GM19023 (cell line): Measurements from ENCODE around the gene KCNE3.

Source experiments
- ATAC-seq: cut with Tn5 transposase; IDR thresholded peaks from one replicate; pipeline ENCODE4 v1.9.1; 2021; ENCODE audit warnings: mild to moderate bottlenecking, moderate library complexity; ENCODE audit not compliant: unreplicated experiment

KCNE3 gene

DNA sequence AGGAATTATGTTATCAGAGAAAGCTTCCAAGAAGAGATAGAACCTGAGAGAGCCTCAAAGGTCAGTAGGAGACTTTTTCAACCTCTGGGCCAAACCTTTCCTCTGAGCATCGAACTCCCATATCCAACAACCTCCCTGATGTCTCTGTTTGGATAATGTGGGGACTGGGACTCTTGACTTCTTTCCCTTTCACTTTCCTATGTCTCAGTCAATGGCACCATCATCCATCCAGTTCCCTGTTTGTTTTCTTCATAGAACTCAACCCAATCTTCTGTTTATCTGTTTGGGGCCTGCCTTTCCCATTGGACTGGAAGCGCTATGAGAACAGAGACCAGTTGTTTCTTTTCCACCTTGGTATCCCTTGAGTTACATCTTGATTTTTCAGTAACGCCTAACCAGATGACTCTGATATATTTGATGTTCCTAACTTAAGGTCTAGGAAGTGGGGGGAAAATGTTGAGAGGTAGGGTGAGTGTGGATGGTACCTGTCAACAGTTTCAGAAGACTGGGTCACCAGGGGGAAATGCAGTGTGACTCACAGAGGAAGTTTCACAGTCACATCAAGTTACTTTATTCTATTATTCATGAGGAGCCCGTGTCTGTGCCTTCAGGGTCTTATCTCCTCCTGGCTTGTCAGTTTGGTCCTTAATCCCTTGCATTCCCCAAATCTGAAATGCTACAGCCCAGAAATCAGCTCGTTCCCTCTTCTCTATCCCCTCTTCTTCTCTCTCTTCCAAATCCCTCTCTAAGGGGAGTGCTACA is 4.5 kb upstream of the KCNE3 start:
- no peak for ATAC-seq

DNA sequence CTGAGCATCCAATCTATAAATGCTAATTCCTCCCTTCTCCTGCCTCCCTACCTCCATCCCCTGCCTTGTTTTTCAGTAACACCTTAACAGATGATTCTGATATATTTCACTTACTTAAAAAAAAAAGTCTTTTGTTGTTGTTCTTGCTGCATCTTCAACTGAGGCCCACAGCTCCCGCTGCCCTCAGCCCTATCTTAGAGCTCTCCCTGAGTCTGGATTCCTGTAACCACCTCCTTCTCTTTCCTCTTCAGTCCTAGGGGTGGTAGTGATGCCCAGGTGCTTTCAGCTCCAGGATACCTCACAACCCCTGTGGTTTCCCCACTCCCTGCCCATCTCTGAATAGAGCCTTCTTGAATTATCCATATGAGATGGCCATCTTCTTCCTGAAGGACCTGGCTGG is 3.7 kb upstream of the KCNE3 start:
- no peak for ATAC-seq

DNA sequence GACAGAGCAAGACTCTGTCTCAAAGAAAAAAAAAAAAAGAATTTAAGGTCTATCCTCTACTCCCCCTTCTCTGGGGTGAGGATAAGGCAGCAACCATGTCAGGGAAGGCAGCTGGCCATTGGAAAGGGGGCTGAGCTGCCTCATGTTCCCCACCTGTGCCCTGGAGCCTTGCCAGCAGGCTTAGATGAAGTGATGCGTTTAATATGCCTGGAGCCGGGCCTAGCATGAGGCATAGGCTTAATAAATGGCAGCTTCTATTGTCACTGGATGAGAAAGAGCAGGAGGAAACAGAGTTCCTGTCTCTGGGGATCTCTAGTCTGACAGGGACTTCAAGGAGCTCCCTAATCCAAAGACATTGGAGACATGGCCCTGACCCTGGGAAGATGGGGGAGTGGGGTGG is 3.2 kb upstream of the KCNE3 start:
- ATAC-seq = no peak

- no peak for ATAC-seq
These were observed 1.6 kb upstream of the KCNE3 start for GRCh38 chr11:74468936-74469335.

GRCh38 chr11:74468521-74468920 is 1.2 kb upstream of the KCNE3 start:
- ATAC-seq = no peak

- no peak for ATAC-seq
These were observed 709 bp upstream of the KCNE3 start for GRCh38 chr11:74468058-74468457.

- no peak for ATAC-seq
These were observed 2.0 kb downstream of the KCNE3 start for GRCh38 chr11:74465291-74465708.

GRCh38 chr11:74464746-74465145 is 2.6 kb downstream of the KCNE3 start:
- no peak for ATAC-seq

DNA sequence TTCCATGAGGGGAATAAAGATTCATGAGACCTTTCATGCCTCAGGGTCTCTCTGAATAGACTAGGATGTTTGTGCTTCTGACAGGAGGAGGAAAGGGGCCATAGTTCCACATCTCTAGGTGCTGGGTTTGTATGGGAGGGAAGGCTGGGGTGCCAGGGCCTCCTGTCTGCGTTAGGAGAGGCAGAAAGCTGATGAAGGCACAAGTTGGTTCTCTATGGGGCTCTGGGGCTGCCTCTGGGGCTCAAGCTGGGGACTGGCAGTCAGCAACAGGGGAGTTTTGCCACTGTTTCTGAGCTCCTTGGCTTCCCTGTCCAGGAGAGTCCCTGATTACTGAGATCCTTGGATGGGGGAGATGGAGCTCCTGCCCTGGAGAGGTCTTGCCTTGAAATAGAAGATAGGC is 4.1 kb downstream of the KCNE3 start:
- ATAC-seq = no peak

- ATAC-seq = no peak
These were observed 4.7 kb downstream of the KCNE3 start for GRCh38 chr11:74462631-74463030.

- no peak for ATAC-seq
These were observed 5.3 kb downstream of the KCNE3 start for GRCh38 chr11:74462009-74462408.

GRCh38 chr11:74460481-74461154 is 6.7 kb downstream of the KCNE3 start:
- ATAC-seq = no peak

- ATAC-seq = no peak
These were observed 7.3 kb downstream of the KCNE3 start for GRCh38 chr11:74460065-74460464.

GRCh38 chr11:74459584-74459983 is 7.8 kb downstream of the KCNE3 start:
- ATAC-seq = no peak

DNA sequence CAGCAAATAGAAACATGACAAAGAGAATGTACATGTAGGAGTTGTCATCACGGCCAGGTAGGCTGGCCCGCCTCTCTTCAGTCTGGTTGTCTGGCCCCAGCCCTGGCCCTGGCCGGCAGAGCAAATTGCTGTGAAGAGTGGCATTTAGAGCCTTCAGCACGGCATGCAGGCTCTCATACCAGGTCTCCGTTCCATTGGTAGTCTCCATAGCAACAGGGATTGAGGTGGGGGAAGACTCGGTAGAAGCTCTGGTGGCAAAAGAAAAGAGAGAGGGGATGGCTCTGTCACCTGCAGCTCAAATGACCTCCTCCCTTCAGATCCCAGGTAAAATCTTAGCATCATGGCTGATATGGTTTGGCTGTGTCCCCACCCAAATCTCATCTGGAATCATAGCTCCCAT is 10.0 kb downstream of the KCNE3 start:
- no peak for ATAC-seq

DNA sequence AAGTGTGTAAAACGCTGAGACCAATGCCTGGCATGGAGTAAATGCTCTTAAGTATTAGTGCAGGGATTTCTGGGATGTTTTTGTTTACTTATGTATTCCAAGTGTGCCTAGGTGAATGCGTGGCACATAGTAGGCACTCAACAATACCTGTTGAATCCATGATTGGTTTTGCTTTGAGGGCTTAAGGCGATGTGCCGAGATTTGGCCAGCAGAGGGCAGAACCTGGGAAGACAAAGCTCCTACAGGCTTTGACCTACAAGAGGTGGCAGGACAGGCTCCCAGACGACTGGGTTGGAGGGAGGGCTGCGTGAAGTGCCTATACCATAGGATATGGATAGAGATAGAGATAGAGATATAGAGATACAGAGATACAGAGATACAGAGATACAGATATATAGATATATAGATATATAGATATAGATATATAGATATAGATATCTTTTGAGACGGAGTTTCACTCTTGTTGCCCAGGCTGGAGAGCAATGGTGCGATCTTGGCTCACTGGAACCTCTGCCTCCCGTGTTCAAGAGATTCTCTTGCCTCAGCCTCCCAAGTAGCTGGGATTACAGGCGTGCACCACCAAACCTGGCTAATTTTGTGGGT is 13.9 kb downstream of the KCNE3 start:
- no peak for ATAC-seq

- ATAC-seq = no peak
These were observed 15.0 kb downstream of the KCNE3 start for GRCh38 chr11:74452366-74452765.

GRCh38 chr11:74450318-74450717 is 17.0 kb downstream of the KCNE3 start:
- no peak for ATAC-seq

DNA sequence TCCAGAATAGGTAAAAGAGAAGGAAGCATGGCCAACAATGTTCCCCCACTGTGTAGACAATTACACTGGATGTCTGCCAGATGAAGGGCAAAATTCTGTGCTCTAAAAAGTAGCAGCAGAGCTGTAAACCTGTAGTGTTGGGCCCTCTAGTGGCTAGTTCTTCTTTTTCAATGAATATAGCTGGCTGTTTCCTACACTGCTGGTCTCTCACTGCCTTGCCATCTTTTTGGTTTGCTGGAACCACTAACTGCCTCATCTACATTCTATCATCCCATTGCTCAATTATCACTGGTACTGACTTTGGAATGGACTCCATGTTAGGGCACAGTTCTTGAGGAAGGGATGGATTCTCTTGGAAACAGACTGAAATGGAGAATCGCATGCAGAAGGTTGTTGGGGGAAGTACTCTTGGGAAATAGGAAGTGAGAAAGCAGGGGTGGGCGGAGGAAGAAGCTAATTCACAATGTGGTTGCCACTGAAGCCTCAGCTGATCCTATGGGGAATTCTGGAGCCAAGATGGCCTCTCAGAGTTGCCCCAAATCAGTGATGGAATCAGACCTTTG is 17.9 kb downstream of the KCNE3 start:
- no peak for ATAC-seq

DNA sequence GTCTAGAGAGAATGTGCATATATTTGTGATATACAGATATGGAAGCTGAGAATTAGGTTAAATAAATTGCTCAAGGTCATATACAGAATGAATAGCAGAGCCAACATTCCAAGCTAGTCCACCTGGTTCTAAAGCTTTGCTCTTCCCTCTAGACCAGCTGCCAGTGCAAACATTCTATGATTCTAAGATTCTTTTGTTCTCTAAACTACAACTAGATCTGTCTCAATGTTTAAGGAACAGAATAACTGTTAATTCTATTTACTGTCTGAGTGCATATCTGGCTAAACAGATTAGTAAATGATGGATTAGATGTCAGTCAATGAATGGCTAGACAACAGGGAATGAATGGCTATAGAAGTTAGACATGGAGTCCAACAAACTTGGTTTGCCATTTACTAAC is 19.6 kb downstream of the KCNE3 start:
- ATAC-seq = no peak

DNA sequence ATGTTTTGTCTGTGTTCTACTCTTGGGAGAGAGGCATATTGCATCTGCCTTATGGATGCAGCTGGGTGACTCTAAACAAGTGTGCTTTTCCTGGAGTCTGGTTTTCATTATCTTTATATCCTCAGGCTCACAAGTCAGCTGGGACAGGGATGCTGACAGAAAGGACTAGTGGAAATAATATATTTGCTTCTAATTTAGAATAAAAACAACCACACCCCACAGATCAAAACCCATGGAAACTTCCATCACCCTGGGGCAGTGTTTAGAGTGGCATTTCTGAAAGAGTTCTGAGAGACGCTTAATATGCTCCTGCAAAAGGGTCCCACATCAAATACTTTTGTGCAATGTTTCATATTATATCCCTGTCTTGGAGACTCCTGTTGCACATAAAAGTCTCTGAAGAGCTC is 20.8 kb downstream of the KCNE3 start:
- ATAC-seq = no peak
